ENCODE data around the gene KRTAP5-6. TPM values are rescaled to one million over a fixed set of nuclear protein-coding genes. Genes with fewer than 3 reads are reported as not detected.
"Not testable (repeated sequence)": the region's sequence is repeated elsewhere in the genome, so short reads cannot be mapped to it uniquely, and the experiment has no call there.

KRTAP5-6 gene
- total and polyA plus RNA-seq, 3 experiments from 2014 or later = not detected

DNA sequence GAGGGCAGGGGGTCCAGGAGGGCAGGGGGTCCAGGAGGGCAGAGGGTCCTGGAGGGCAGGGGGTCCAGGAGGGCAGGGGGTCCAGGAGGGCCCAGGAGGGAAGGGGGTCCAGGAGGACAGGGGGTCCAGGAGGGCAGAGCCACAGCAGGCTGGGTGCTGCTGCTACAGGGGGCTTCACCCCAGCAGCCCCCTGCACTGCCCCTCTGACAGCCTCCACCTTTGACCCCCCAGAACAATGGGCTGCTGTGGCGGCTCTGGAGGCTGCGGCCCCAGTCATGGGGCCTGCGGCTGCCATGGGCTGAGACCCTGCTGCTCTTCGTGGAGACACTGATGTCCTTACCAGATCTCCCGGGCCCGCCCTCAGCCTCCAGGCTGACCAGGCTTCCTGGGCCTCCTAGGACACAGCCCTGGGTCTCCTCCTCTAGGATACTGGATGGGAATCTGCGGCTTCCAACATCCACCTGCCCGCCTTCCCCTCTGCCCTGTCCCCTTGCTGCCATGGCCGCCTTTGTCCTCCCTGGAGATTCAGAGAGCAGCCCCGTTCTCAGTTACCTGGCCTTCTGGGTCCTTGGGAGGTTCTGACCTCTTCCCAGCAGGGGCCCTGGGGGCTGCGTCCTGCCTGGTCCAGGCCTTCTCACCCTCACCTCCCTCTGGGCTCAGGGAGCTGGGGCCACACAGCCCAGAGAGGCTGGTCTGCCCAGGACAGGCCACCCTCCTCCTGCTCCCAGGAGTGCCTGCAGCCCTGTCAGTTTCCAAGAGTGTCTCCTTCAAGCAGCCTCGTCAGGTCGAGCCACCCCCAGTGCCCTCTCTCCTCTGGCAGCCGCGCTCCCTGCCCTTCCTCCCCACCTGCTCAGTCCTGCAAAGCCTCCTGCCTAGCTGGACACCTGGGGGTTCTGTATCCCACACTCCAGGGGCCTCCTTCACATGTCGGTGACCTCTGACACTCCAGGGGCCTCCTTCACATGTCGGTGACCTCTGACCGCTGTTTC lies 11.8 kb upstream of the KRTAP5-6 start:
- H3K9me3 ChIP-seq (ENCODE audit: low read length); H3K4me1 Mint-ChIP-seq; H3K4me1 ChIP-seq (ENCODE audit: insufficient read depth, low read length); H3K36me3 Mint-ChIP-seq; H3K4me3 ChIP-seq (ENCODE audit: low read length); CTCF ChIA-PET; H3K27me3 ChIP-seq (ENCODE audit: insufficient read depth, low read length, poor library complexity, severe bottlenecking); H3K27ac Mint-ChIP-seq; POLR2A ChIA-PET; H3K9me3 Mint-ChIP-seq; H3K27ac ChIP-seq (ENCODE audit: low read depth, low read length); H3K36me3 ChIP-seq (ENCODE audit: insufficient read depth, low read length); H3K4me3 Mint-ChIP-seq: not testable (repeated sequence)
- peaks cover 8 to 19% of the 10 kb centered on the region in 2 donors for H3K27me3 Mint-ChIP-seq
- peak in 1 of 5 donors; percentile 30 for DNase-seq

DNA sequence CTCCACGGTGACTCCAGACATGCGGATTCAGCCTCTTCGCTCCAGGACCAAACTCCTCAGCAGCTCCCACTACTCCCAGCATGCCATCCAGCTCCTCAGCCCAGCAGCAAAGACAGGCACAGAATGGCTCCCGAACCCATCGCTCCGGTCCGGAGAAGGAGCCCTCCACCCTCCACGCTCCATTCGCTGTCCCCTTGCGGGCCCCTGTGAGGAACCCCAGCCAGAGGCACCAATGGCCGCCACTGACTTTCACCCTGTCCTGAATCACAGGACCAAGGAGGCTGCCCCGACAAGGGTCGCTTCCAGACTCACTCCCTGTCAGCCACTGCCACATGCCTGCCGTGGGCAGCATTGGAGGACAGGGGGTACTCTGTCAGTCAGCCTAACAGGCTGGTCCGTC lies 10.8 kb upstream of the KRTAP5-6 start:
- CTCF ChIA-PET; H3K36me3 Mint-ChIP-seq; H3K4me3 ChIP-seq (ENCODE audit: low read length); H3K27me3 ChIP-seq (ENCODE audit: insufficient read depth, low read length, poor library complexity, severe bottlenecking); H3K9me3 ChIP-seq (ENCODE audit: low read length); H3K27ac ChIP-seq (ENCODE audit: low read depth, low read length); H3K4me3 Mint-ChIP-seq; DNase-seq; POLR2A ChIA-PET; H3K36me3 ChIP-seq (ENCODE audit: insufficient read depth, low read length); H3K4me1 ChIP-seq (ENCODE audit: insufficient read depth, low read length); H3K4me1 Mint-ChIP-seq; H3K27ac Mint-ChIP-seq; H3K9me3 Mint-ChIP-seq: not testable (repeated sequence)
- peaks cover 13 to 27% of the 10 kb centered on the region in 2 donors for H3K27me3 Mint-ChIP-seq

DNA sequence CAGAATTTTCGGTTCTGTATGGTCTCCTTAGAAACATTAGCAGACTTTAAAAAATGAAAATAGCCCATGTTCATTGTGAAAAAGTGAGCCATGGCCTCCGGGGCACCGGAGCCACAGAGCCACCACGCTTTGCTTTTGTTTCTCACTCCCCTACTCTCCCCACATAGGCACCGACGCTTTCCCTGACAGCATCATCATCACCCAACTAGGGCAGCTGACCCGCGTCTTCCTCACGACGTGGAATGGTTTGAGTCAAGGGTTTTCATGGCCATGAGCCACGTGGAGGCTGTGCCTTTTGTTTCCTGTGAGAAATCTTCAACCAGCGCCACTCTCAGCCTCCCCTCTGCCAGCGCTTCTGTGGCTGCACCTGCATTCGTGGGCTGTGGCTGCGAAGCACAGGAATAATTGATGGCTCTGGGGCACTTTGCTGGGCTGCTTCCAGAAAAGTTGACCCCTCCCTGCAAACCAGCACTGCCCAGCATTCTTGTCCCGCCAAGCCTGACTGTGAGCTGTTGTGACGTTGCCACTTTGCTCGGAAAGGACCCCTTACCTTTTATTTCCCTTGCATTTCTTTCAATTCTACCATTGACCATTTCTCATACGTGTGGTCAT lies 8.6 kb upstream of the KRTAP5-6 start:
- H3K9me3 Mint-ChIP-seq; H3K4me3 ChIP-seq (ENCODE audit: low read length); H3K27ac ChIP-seq (ENCODE audit: low read depth, low read length); H3K4me3 Mint-ChIP-seq; H3K36me3 Mint-ChIP-seq; H3K36me3 ChIP-seq (ENCODE audit: insufficient read depth, low read length); H3K4me1 Mint-ChIP-seq; H3K27me3 ChIP-seq (ENCODE audit: insufficient read depth, low read length, poor library complexity, severe bottlenecking); DNase-seq; POLR2A ChIA-PET; H3K9me3 ChIP-seq (ENCODE audit: low read length); H3K4me1 ChIP-seq (ENCODE audit: insufficient read depth, low read length); CTCF ChIA-PET: not testable (repeated sequence)
- Mint-ChIP-seq H3K27ac (peak overlapping the region in 1 of 8 donors; percentile 33), H3K27me3 (peaks cover 21 to 37% of the 10 kb centered on the region in 2 donors)

DNA sequence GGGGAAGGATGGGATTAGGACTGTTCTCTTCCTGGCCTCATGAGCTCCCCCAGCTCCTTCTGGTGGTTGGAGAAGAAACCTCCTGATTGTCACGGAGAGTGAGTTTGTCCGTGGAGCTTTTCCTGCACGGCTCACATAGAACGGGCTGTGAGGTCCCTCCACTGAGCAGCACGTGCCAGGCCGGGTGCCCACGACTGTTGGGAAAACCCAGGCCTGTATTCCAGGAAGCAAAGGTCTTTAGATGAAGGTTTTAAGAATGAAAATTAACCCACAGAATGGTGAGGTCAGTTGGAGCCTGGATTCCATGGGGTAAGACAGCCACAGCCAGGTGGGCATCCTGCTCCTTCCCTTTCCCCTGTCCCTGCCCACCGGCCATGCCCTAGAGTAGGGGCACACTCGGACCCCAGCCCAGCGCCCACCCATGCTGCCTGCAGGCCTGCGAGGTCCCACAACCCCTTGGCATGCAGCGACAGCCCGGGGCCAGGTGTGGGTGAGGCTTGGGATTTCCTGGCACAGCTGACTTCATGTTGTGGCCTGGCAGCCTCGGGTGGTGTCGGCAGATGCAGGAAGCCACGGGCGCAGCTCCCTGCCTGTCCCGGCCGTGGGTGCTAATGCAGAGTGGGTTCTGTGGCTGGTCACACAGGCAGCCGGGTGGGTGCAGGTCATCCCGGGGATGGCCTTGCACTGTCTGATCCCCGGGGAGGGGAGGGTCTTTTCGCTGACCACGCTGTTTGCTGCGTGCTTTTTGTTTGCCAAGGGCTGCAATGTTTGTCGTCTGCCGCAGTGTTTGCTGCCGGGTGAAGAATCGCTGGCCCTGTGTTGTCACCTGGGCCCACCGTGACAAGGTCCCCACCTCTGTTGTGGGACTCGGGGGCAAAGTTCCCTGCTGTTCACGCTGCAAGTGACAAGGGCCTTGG lies 7.5 kb upstream of the KRTAP5-6 start:
- H3K4me1 Mint-ChIP-seq; H3K36me3 Mint-ChIP-seq; H3K9me3 ChIP-seq (ENCODE audit: low read length); POLR2A ChIA-PET; DNase-seq; H3K36me3 ChIP-seq (ENCODE audit: insufficient read depth, low read length); H3K27ac ChIP-seq (ENCODE audit: low read depth, low read length); H3K4me3 ChIP-seq (ENCODE audit: low read length); H3K4me3 Mint-ChIP-seq; H3K27me3 ChIP-seq (ENCODE audit: insufficient read depth, low read length, poor library complexity, severe bottlenecking); H3K9me3 Mint-ChIP-seq: not testable (repeated sequence)
- Mint-ChIP-seq H3K27me3 (peaks cover 23 to 37% of the 10 kb centered on the region in 2 donors), H3K27ac (peak overlapping the region in 1 of 8 donors; percentile 50)
- CTCF ChIA-PET = interaction anchor here (6.4 kb wide), 1 partner anchor 144 kb away, joined by 286 read pairs; the partner anchor contains the start of gene SYT8
- H3K4me1 ChIP-seq (ENCODE audit: insufficient read depth, low read length) = peaks cover 13% of the 10 kb centered on the region

DNA sequence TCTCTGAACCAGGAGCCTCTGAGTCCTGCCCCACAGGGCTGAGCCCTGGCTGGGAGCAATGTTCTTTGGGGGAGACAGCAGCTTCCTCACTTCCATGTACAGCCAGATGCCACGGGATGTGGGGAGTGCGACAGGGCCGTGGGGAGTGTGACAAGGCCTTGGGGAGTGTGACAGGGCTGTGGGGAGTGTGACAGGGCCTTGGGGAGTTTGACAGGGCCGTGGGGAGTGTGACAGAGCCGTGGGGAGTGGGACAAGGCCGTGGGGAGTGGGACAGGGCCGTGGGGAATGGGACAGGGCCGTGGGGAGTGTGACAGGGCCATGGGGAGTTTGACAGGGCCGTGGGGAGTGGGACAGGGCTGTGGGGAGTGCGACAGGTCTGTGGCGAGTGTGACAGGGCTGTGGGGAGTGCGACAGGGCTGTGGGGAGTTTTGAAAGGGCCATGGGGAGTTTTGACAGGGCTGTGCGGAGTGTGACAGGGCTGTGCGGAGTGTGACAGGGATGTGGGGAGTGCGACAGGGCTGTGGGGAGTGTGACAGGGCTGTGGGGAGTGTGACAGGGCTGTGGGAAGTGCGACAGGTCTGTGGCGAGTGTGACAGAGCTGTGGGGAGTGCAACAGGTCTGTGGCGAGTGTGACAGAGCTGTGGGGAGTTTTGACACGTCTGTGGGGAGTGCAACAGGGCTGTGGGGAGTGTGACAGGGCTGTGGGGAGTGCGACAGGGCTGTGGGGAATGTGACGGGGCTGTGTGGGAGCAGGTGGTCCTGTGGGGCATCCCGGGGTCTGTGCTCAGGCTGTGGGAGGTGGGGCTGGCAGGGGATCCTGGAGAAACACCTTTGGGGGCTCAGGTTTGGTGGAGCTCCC lies 6.6 kb upstream of the KRTAP5-6 start:
- Histone ChIP-seq H3K9me3 (ENCODE audit: low read length) (no peaks in the 10 kb centered on the region), H3K4me3 (ENCODE audit: low read length) (no peak overlapping the region), H3K4me1 (ENCODE audit: insufficient read depth, low read length) (peaks cover 13% of the 10 kb centered on the region), H3K36me3 (ENCODE audit: insufficient read depth, low read length) (no peaks in the 10 kb centered on the region), H3K27ac (ENCODE audit: low read depth, low read length) (no peak overlapping the region), H3K27me3 (ENCODE audit: insufficient read depth, low read length, poor library complexity, severe bottlenecking) (peaks cover 4% of the 10 kb centered on the region)
- DNase-seq = no peak
- ChIA-PET POLR2A (no interaction called here), CTCF (interaction anchor here (4.3 to 6.4 kb wide), 4 partner anchors 10 to 462 kb away, joined by 43 to 286 read pairs (median 67); partner anchors contain the start of gene SYT8)
- Mint-ChIP-seq H3K9me3 (no peaks in the 10 kb centered on the region), H3K4me1 (peaks cover 4 to 9% (median 7%) of the 10 kb centered on the region in 3 donors), H3K4me3 (no peak overlapping the region), H3K27ac (peak overlapping the region in 2 of 8 donors; percentile 1 to 81), H3K27me3 (peaks cover 23 to 37% of the 10 kb centered on the region in 2 donors), H3K36me3 (no peaks in the 10 kb centered on the region)

DNA sequence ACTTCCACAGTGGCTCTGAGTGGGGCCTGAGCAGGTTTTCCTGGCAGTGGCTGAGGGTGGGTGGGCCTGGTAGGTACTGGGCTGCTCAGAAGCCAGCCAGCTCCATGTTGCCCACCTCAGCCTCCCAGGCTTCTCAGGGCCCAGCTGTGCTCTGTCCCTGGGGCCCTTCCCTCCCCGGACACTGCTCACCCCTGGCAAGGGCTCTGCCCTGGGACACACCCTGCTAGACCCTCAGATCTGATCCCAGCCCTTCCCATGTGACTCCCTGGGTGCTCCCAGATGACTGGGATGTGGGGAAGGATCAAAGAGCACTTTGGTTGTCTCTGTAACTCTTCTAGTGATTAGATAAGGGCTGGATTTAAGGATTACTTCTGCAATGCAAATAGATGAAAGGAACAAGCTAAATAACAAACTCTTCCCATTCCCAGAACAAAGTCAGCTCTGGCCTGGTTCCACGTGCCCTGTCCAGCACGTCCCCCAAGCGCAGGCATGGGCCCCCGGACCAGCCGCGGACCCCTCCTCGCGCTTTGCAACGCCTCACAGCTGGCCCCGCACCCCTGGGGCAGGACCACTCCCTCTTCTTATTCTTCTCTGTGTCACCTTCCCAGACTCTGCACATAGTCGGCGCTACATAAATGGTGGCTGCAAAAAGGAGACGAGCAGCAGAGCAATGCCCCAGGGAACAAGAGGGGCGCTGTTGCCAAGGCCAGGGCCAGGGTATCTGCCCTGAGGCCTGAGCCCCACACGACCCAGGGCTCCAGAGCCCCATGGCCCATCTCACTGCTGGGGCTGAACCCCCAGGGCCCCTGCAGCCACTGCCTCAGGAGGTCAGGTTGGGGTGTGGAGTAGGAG lies 5.7 kb upstream of the KRTAP5-6 start:
- H3K27me3 Mint-ChIP-seq = peaks cover 22 to 41% of the 10 kb centered on the region in 2 donors
- POLR2A ChIA-PET = no interaction called here

More for the DNA sequence above, 5.7 kb upstream of the KRTAP5-6 start:
- H3K36me3 ChIP-seq (ENCODE audit: insufficient read depth, low read length) = no peaks in the 10 kb centered on the region
- Mint-ChIP-seq H3K36me3 (no peaks in the 10 kb centered on the region), H3K4me3 (no peak overlapping the region), H3K9me3 (no peaks in the 10 kb centered on the region), H3K4me1 (peaks cover 4 to 9% (median 7%) of the 10 kb centered on the region in 3 donors), H3K27ac (peak overlapping the region in 1 of 8 donors; percentile 70)
- CTCF ChIA-PET = interaction anchor here (1.0 to 6.4 kb wide), 6 partner anchors 11 to 461 kb away, joined by 3 to 286 read pairs (median 54); partner anchors contain the start of gene SYT8
- DNase-seq = no peak
- H3K27ac ChIP-seq (ENCODE audit: low read depth, low read length) = no peak overlapping the region
- H3K4me1 ChIP-seq (ENCODE audit: insufficient read depth, low read length) = peaks cover 13% of the 10 kb centered on the region
- peaks cover 4% of the 10 kb centered on the region for H3K27me3 ChIP-seq (ENCODE audit: insufficient read depth, low read length, poor library complexity, severe bottlenecking)
- H3K4me3 ChIP-seq (ENCODE audit: low read length) = no peak overlapping the region
- H3K9me3 ChIP-seq (ENCODE audit: low read length) = no peaks in the 10 kb centered on the region
